GM18858 (cell line): ENCODE data around the gene NPHP3.
"Not testable (repeated sequence)": the region's sequence is repeated elsewhere in the genome, so short reads cannot be mapped to it uniquely, and the experiment has no call there.

Source experiments
- ATAC-seq: cut with Tn5 transposase; IDR thresholded peaks from one replicate; pipeline ENCODE4 v1.9.1; 2021; ENCODE audit not compliant: unreplicated experiment

The NPHP3 gene

GRCh38 chr3:132650153-132650552 lies 72.1 kb downstream of the NPHP3 start:
- no peak for ATAC-seq

GRCh38 chr3:132645058-132645457 lies 77.2 kb downstream of the NPHP3 start:
- ATAC-seq, result no peak

GRCh38 chr3:132643366-132643765 lies 78.8 kb downstream of the NPHP3 start:
- no peak for ATAC-seq

GRCh38 chr3:132642539-132642847 lies 79.7 kb downstream of the NPHP3 start:
- ATAC-seq, result no peak

- ATAC-seq, result no peak
Observed at GRCh38 chr3:132641837-132642538, 80.2 kb downstream of the NPHP3 start.

- ATAC-seq, result not testable (repeated sequence)
Observed at GRCh38 chr3:132641427-132641826, 80.8 kb downstream of the NPHP3 start.

- no peak for ATAC-seq
Observed at GRCh38 chr3:132638706-132639105, 83.5 kb downstream of the NPHP3 start.

GRCh38 chr3:132637590-132637989 lies 84.6 kb downstream of the NPHP3 start:
- ATAC-seq, result no peak

- no peak for ATAC-seq
Observed at GRCh38 chr3:132635052-132635451, 87.2 kb downstream of the NPHP3 start.
